Effector memory CD4-positive, alpha-beta T cell (primary cell): Measurements from ENCODE around the gene TBX21.

ENCODE experiments used
- DNase-seq, 3 donors: peaks; one replicate each; pipeline ENCODE4 v3.0.0-alpha.2; 2020
- H3K27ac ChIP-seq: 2 replicates; pipeline ENCODE4 v1.7.0; 2013; ENCODE audit warnings: mild to moderate bottlenecking, low read length, moderate library complexity; ENCODE audit not compliant: insufficient read depth, poor library complexity, severe bottlenecking
- H3K27me3 ChIP-seq: replicated peaks from 2 replicates; pipeline ENCODE4 v1.7.0; 2013; ENCODE audit warnings: mild to moderate bottlenecking, low read length; ENCODE audit not compliant: insufficient read depth, control insufficient read depth, poor library complexity, severe bottlenecking
- H3K36me3 ChIP-seq: 2 replicates; pipeline ENCODE4 v1.7.0; 2013; ENCODE audit warnings: mild to moderate bottlenecking, low read length, moderate library complexity; ENCODE audit not compliant: control insufficient read depth, insufficient read depth
- H3K4me1 ChIP-seq: 2 replicates; pipeline ENCODE4 v1.7.0; 2013; ENCODE audit warnings: low read length, mild to moderate bottlenecking; ENCODE audit not compliant: control insufficient read depth, insufficient read depth, poor library complexity, severe bottlenecking
- H3K4me3 ChIP-seq: 2 replicates; pipeline ENCODE4 v1.7.0; 2013; ENCODE audit warnings: low read length, low read depth, mild to moderate bottlenecking; ENCODE audit not compliant: insufficient read depth, poor library complexity, severe bottlenecking
- H3K9me3 ChIP-seq: 2 replicates; pipeline ENCODE4 v1.7.0; 2013; ENCODE audit warnings: mild to moderate bottlenecking, low read length, moderate library complexity; ENCODE audit not compliant: control insufficient read depth

The TBX21 gene

GRCh38 chr17:47705536-47706530 lies 27.2 kb upstream of the TBX21 start:
- H3K27ac ChIP-seq, result no peak overlapping the region
- H3K9me3 ChIP-seq, result no peaks in the 10 kb centered on the region
- DNase-seq, result no peak
- H3K4me3 ChIP-seq, result no peak overlapping the region
- H3K36me3 ChIP-seq, result no peaks in the 10 kb centered on the region
- H3K4me1 ChIP-seq, result peaks cover 59% of the 10 kb centered on the region
- H3K27me3 ChIP-seq, result no peaks in the 10 kb centered on the region

GRCh38 chr17:47707056-47707804 lies 25.8 kb upstream of the TBX21 start:
- Histone ChIP-seq H3K27me3 (no peaks in the 10 kb centered on the region), H3K4me3 (no peak overlapping the region), H3K36me3 (no peaks in the 10 kb centered on the region), H3K27ac (no peak overlapping the region), H3K4me1 (peaks cover 53% of the 10 kb centered on the region), H3K9me3 (no peaks in the 10 kb centered on the region)
- DNase-seq, result no peak

GRCh38 chr17:47707884-47708283 lies 25.2 kb upstream of the TBX21 start:
- no peaks in the 10 kb centered on the region for H3K9me3 ChIP-seq
- peaks cover 46% of the 10 kb centered on the region for H3K4me1 ChIP-seq
- H3K4me3 ChIP-seq, result no peak overlapping the region
- DNase-seq, result no peak
- no peaks in the 10 kb centered on the region for H3K36me3 ChIP-seq
- H3K27me3 ChIP-seq, result no peaks in the 10 kb centered on the region
- no peak overlapping the region for H3K27ac ChIP-seq

GRCh38 chr17:47708312-47708863 lies 24.6 kb upstream of the TBX21 start:
- no peak overlapping the region for H3K4me3 ChIP-seq
- no peaks in the 10 kb centered on the region for H3K9me3 ChIP-seq
- H3K27ac ChIP-seq, result no peak overlapping the region
- no peak for DNase-seq
- H3K27me3 ChIP-seq, result no peaks in the 10 kb centered on the region
- peaks cover 41% of the 10 kb centered on the region for H3K4me1 ChIP-seq
- no peaks in the 10 kb centered on the region for H3K36me3 ChIP-seq

- Histone ChIP-seq H3K4me3 (no peak overlapping the region), H3K36me3 (no peaks in the 10 kb centered on the region), H3K27ac (no peak overlapping the region), H3K9me3 (no peaks in the 10 kb centered on the region), H3K27me3 (no peaks in the 10 kb centered on the region), H3K4me1 (peaks cover 35% of the 10 kb centered on the region)
- DNase-seq, result no peak
Observed at GRCh38 chr17:47708864-47709541, 24.0 kb upstream of the TBX21 start.

- H3K27me3 ChIP-seq, result no peaks in the 10 kb centered on the region
- H3K4me1 ChIP-seq, result peaks cover 35% of the 10 kb centered on the region
Observed at GRCh38 chr17:47709594-47709993, 23.4 kb upstream of the TBX21 start.

GRCh38 chr17:47711366-47712099 lies 21.5 kb upstream of the TBX21 start:
- Histone ChIP-seq H3K9me3 (no peaks in the 10 kb centered on the region), H3K27me3 (no peaks in the 10 kb centered on the region), H3K4me1 (peaks cover 22% of the 10 kb centered on the region), H3K36me3 (no peaks in the 10 kb centered on the region), H3K27ac (no peak overlapping the region), H3K4me3 (no peak overlapping the region)
- DNase-seq, result no peak

More at GRCh38 chr17:47709594-47709993, 23.4 kb upstream of the TBX21 start:
- Histone ChIP-seq H3K4me3 (no peak overlapping the region), H3K27ac (no peak overlapping the region), H3K9me3 (no peaks in the 10 kb centered on the region), H3K36me3 (no peaks in the 10 kb centered on the region)
- DNase-seq, result no peak

GRCh38 chr17:47712330-47713023 lies 20.6 kb upstream of the TBX21 start:
- Histone ChIP-seq H3K27ac (no peak overlapping the region), H3K36me3 (no peaks in the 10 kb centered on the region), H3K27me3 (no peaks in the 10 kb centered on the region), H3K4me1 (peaks cover 13% of the 10 kb centered on the region), H3K4me3 (no peak overlapping the region), H3K9me3 (no peaks in the 10 kb centered on the region)
- DNase-seq, result no peak
